Mucosa of descending colon (tissue), 3 donors: ENCODE measurements around the gene HHAT. TPM values are rescaled to one million over a fixed set of nuclear protein-coding genes. Genes with fewer than 3 reads are reported as not detected.
"Not testable (repeated sequence)": the region's sequence is repeated elsewhere in the genome, so short reads cannot be mapped to it uniquely, and the experiment has no call there.

Experiments
- ATAC-seq: fragments of 200-7000 bp; cut with Tn5 transposase; one replicate; pipeline ENCODE4 v1.9.1; 2020; ENCODE audit warnings: mild to moderate bottlenecking, moderate library complexity
- DNase-seq, 3 donors: peaks; one replicate each; pipeline ENCODE4 v3.0.0-alpha.2; 2020
- H3K36me3 ChIP-seq: fragments of 200-600 bp; one replicate; pipeline ENCODE4 v1.8.0; 2021; ENCODE audit warnings: low read depth, mild to moderate bottlenecking
- H3K4me1 ChIP-seq: fragments of 200-600 bp; one replicate; pipeline ENCODE4 v1.8.0; 2021; ENCODE audit warnings: low read depth, mild to moderate bottlenecking
- H3K4me3 ChIP-seq: fragments of 200-600 bp; one replicate; pipeline ENCODE4 v1.8.0; 2021; ENCODE audit warnings: mild to moderate bottlenecking
- H3K9me3 ChIP-seq: fragments of 200-600 bp; one replicate; pipeline ENCODE4 v1.8.0; 2021; ENCODE audit warnings: mild to moderate bottlenecking
- CTCF ChIP-seq: fragments of 200-600 bp; IDR thresholded peaks from one replicate; pipeline ENCODE4 v1.8.0; 2022; ENCODE audit warnings: antibody characterized with exemption, mild to moderate bottlenecking
- intact Hi-C, 2 donors: fragments of 100-400 bp; cut with DNase I in 1 of 2; cut with micrococcal nuclease in 1 of 2; formaldehyde crosslinking; loops; one replicate each; pipeline versions ENCODE4 v1.11.0 to v1.11.1; 2022; cut with DNase I, micrococcal nuclease
- total RNA-seq, 3 donors: library from RNA; stranded (reverse); fragmentation: NEBNext Ultra II Directional in 2 of 3; extraction: Animal tissue kit (Norgen Biotek cat#: 25700) in 2 of 3; gene quantifications; one replicate each; pipeline versions ENCODE4 v1.2.1 to v1.2.4, GENCODE V29; 2021 to 2023
- donor health status: DM: no; HTN: no; CAD: no; lungs with moderate emphysema.
- donor health status: DM: no; HTN: no; CAD: no.
- donor health status: DM: no; HTN: yes; CAD: no.

The HHAT gene
- total RNA-seq, 3 donors from 2014 or later = 4.1 to 8.6 (median 5.9) TPM

GRCh38 chr1:210413951-210414350 is 85.2 kb downstream of the HHAT start:
- Histone ChIP-seq H3K4me1 (peaks cover 2% of the 10 kb centered on the region), H3K36me3 (no peaks in the 10 kb centered on the region), H3K9me3 (no peaks in the 10 kb centered on the region), H3K4me3 (no peak overlapping the region)
- DNase-seq (no peak), ATAC-seq (no peak)
- no peak for TF ChIP-seq CTCF
- intact Hi-C loops = no loop called here

GRCh38 chr1:210415846-210416448 is 87.2 kb downstream of the HHAT start:
- Histone ChIP-seq H3K4me1 (peaks cover 3% of the 10 kb centered on the region), H3K9me3 (no peaks in the 10 kb centered on the region), H3K4me3 (no peak overlapping the region), H3K36me3 (no peaks in the 10 kb centered on the region)
- ATAC-seq (no peak), DNase-seq (no peak)
- intact Hi-C loops = no loop called here
- TF ChIP-seq CTCF = no peak

- Histone ChIP-seq H3K9me3 (no peaks in the 10 kb centered on the region), H3K4me3 (no peak overlapping the region), H3K4me1 (peaks cover 3% of the 10 kb centered on the region), H3K36me3 (no peaks in the 10 kb centered on the region)
- no peak for DNase-seq
- ATAC-seq = no peak
- intact Hi-C loops = no loop called here
- no peak for TF ChIP-seq CTCF
Measured at GRCh38 chr1:210416681-210417080, 88.0 kb downstream of the HHAT start.

- H3K9me3 ChIP-seq = no peaks in the 10 kb centered on the region
- intact Hi-C loops = no loop called here
- DNase-seq = no peak
- H3K4me3 ChIP-seq = no peak overlapping the region
- H3K4me1 ChIP-seq = peaks cover 3% of the 10 kb centered on the region
- TF ChIP-seq CTCF = no peak
- H3K36me3 ChIP-seq = no peaks in the 10 kb centered on the region
- ATAC-seq = no peak
Measured at GRCh38 chr1:210417881-210418280, 89.2 kb downstream of the HHAT start.

GRCh38 chr1:210418863-210419650 is 90.4 kb downstream of the HHAT start:
- peaks cover 3% of the 10 kb centered on the region for H3K4me1 ChIP-seq
- H3K36me3 ChIP-seq = no peaks in the 10 kb centered on the region
- ATAC-seq = peak; percentile 97
- intact Hi-C loops = no loop called here
- H3K9me3 ChIP-seq = no peaks in the 10 kb centered on the region
- no peak overlapping the region for H3K4me3 ChIP-seq
- peak in 2 of 3 donors; percentile 38 to 45 for DNase-seq
- no peak for TF ChIP-seq CTCF

GRCh38 chr1:210426696-210427095 is 98.0 kb downstream of the HHAT start:
- intact Hi-C loops, H3K9me3 ChIP-seq, DNase-seq, H3K4me1 ChIP-seq, H3K4me3 ChIP-seq, ATAC-seq, H3K36me3 ChIP-seq: not testable (repeated sequence)
